Fibroblast of villous mesenchyme (primary cell): ENCODE measurements around the gene AMACR. TPM values are rescaled to one million over a fixed set of nuclear protein-coding genes. Genes with fewer than 3 reads are reported as not detected.

Experiments
- DNase-seq: peaks from one replicate; pipeline ENCODE4 v3.0.0-alpha.2; 2010; ENCODE audit warnings: low read depth
- H3K4me3 ChIP-seq: 2 replicates; pipeline ENCODE4 v1.5.1; 2011; ENCODE audit warnings: low read depth, mild to moderate bottlenecking, low read length
- CTCF ChIP-seq: IDR thresholded peaks from 2 replicates; pipeline ENCODE4 v1.5.1; 2012; ENCODE audit warnings: low read depth, mild to moderate bottlenecking, low read length; ENCODE audit not compliant: insufficient read depth
- total RNA-seq: library from RNA; depleted of rRNA; stranded (reverse); fragments of >200 nt; gene quantifications from 2 replicates; pipeline ENCODE4 v1.2.3, GENCODE V29; 2012

The AMACR gene
- total RNA-seq, 1 donor, result 17.7 TPM

DNA sequence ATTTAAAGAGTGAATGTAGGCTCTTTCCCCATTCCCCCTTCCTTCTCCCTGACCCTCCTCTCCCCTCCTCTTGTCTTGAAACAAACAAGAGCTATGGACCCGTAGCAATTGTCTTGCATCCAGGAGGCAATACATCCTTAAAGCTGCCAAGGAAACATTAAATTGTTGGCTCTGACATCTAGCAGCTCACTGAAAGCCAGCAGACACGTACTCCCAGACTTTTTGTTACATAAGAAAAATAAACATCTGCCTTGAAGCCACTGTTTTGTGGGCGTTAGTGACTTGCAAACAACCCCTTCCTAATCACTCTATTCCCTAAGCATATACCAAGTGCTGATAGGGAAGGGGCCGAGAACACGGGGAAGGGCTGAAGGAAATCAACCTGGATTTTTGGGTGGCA is 32.0 kb downstream of the AMACR start:
- peak; percentile 27 for DNase-seq
- H3K4me3 ChIP-seq, result no peak overlapping the region
- TF ChIP-seq CTCF, result no peak

DNA sequence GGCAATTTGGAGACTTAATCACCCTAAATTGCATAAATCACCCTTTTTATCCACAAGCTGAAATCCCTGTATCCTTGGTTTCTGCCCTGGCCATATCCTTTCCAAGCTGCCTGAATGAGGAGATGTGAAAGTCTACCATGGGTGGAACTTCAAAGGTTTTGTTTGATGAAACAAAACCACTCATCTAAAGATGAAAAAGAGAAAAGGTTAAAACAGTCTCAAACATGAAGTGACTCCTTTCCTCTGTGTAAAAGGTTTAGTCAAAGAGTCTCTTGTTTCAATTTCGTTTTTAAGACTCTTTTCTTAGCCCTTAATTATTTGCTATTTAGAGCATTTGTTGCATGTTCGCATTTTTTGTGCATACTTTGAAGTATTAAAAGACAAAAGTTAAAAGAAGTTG is 34.6 kb downstream of the AMACR start:
- DNase-seq, result no peak
- no peak for TF ChIP-seq CTCF
- H3K4me3 ChIP-seq, result no peak overlapping the region

DNA sequence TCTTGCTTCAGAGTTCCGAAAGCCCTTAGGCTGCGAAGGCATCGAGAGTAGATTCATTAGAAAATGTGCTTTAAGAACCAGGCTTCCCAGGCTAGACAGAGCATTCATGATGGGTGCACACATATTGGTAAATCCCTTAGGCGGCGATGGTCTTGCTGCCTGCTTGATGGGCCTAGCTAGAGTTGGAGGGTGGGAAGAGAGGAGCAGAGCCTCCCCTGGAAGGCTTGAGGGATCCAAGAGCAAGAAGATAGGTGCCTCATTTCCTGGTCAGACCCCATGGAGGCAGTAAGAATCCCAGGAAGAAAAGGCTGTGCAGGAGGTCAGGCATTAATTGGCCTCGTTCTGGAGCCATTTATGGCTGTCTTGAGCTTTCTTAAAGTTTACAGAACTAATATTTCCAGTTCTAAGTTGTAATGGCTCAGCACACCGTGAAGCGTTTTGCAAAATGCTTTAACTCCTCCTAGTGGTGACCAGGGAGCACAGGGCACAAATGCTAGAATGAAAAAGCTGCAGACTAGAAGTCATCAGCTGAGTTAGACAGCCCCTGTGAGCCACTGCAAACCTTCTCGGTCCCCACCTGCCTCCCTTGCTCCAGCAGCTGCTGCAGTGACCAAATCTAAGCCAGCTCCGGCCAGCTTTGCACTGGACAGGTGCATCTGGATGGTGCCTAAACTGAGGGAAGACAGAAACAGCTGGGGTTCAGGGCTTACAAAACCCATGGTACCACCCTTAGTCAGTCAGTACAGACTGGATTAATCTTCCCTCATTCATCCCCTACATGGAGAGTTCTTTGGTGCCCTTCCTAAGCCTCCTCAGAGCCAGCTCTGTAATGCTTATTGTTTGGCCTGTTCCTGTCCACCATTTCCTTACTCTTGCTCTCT is 38.0 kb downstream of the AMACR start:
- H3K4me3 ChIP-seq, result no peak overlapping the region
- DNase-seq, result peak; percentile 72
- TF ChIP-seq CTCF, result peak; percentile 95

- peak; percentile 13 for DNase-seq
- no peak overlapping the region for H3K4me3 ChIP-seq
- TF ChIP-seq CTCF, result no peak
These were observed 39.4 kb downstream of the AMACR start for GRCh38 chr5:33968211-33969005.

DNA sequence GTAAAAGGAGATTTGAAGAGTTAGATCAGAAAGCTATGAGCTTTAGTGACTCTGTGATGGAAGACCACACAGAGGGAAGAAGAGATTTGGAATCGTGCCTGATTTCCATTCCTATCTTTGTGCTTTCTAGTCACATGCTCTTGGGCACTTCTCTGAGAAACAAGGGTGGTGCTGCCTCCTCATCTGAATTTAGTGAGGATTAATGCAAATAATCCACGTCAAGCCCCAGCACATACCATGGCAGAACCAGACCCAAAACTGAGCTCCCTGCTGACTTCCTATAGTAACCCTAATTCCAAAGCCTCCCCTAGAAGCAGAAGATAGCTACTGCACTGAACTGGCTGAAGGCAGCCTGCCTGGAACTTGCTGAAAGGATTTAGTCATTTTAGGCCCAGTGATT is 41.0 kb downstream of the AMACR start:
- no peak for DNase-seq
- no peak overlapping the region for H3K4me3 ChIP-seq
- no peak for TF ChIP-seq CTCF

DNA sequence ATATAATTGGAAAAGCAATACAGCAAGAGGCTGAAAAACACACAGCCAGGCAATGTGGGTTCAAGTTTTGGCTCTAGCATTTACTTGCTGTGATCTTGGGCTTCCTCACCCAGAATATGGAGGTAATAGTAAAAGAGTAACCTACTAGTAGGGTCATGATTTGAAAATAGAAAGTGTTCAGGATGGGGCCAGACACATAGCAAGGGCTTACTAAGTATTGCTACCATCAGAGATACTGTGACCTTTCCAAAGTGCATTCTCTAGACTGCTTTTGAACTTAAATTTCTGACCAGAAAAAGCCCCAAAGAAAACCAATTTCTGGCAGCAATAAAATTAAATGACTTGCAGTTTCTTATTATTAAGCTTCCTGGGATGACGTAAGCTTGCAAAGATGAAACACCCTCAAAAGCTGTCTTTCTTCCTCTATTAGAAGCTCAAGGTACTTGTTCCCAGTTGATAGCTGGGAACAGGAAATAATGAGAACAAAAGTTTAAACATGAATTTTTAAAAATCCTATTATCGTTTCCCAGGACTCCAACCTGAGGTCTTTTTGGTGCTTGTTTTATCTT is 43.6 kb downstream of the AMACR start:
- TF ChIP-seq CTCF, result no peak
- H3K4me3 ChIP-seq, result no peak overlapping the region
- DNase-seq, result no peak
